Activated naive CD8-positive, alpha-beta T cell treated with anti-CD3 and anti-CD28 coated beads, Interleukin-2, amount 10 ng/mL, durations not matched to agents 7 days and 5 days (primary cell): ENCODE data around the gene TOM1. TPM values are rescaled to one million over a fixed set of nuclear protein-coding genes. Genes with fewer than 3 reads are reported as not detected.

Experiments
- ATAC-seq: fragments of 150-1000 bp; cut with Tn5 transposase; one replicate; pipeline ENCODE4 v1.10.0; 2021; ENCODE audit warnings: low read depth, moderate library complexity
- POLR2A ChIA-PET: fragments of 350-600 bp; sonication (Branson Sonifier 250); formaldehyde crosslinking; loops from one replicate; lab custom pipeline; 2021; ENCODE audit warnings: antibody characterized with exemption; lab: Charles Lee
- DNase-seq: peaks from one replicate; pipeline ENCODE4 v3.0.0; 2021
- H3K27ac Mint-ChIP-seq: one replicate; pipeline ENCODE4 v1.8.0; 2022; ENCODE audit warnings: mild to moderate bottlenecking, mixed read lengths
- H3K27me3 Mint-ChIP-seq: one replicate; pipeline ENCODE4 v1.8.0; 2022; ENCODE audit warnings: mild to moderate bottlenecking, moderate library complexity, mixed read lengths
- H3K36me3 Mint-ChIP-seq: one replicate; pipeline ENCODE4 v1.8.0; 2021; ENCODE audit warnings: mild to moderate bottlenecking, mixed read lengths
- H3K4me1 Mint-ChIP-seq: one replicate; pipeline ENCODE4 v1.8.0; 2021; ENCODE audit warnings: mixed read lengths
- H3K4me3 Mint-ChIP-seq: one replicate; pipeline ENCODE4 v1.8.0; 2022; ENCODE audit warnings: mild to moderate bottlenecking, moderate library complexity, mixed read lengths
- H3K9me3 Mint-ChIP-seq: one replicate; pipeline ENCODE4 v1.8.0; 2021; ENCODE audit warnings: mixed read lengths
- total RNA-seq, 2 experiments: library from RNA; stranded (reverse); gene quantifications; one replicate each; pipeline ENCODE4 v1.2.3, GENCODE V29; 2021

TOM1 gene
- total RNA-seq: 10 to 100 TPM; 36.7 to 39.5 TPM

DNA sequence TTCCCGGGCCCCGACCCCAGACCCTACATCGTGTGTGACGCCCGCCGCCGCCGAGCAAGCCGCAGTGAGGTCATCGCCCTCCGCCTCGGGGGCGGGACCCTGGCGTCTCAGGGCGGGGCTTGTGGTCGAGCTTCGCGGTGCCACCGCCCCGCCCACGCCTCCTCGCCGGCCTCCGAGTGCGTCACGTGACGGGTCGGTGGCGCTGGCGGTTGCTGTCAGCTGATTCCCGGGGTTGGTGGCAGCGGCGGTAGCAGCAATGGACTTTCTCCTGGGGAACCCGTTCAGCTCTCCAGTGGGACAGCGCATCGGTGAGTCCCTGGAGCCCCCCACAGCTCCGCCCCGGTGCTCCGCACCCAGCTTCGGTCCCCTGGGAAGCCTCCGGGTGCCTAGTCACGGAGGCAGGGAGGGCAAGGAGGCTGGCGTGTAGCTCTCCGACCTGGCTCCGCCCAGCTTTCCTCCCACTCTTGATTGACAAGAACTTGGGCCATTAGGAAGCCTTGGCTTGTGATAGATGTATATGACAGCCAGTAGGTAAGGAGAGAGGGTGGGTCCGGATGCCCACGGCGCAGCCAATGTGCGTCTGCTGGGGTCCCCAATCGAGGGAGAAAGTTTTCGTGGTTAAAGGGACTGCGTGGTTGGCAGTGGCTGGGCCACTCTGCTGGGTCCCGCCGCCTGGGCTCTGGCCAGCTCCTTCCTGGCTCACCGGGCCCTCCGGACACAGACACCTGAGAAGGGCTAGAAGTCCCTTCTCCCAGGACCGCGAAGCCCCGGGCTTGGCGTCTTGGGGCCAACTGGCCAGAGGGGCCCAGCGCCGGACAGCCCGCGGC is at the start of gene TOM1:
Gene TOM1 (plus strand): TSS at position 222 of the 827 bp plus-strand sequence. CDS start 35 bp downstream, at position 257.
- no peaks in the 10 kb centered on the region for H3K27me3 Mint-ChIP-seq
- no peaks in the 10 kb centered on the region for H3K9me3 Mint-ChIP-seq
- H3K36me3 Mint-ChIP-seq: peaks cover 7% of the 10 kb centered on the region
- ATAC-seq (peak; percentile 98), DNase-seq (peak; percentile 98)
- H3K4me3 Mint-ChIP-seq: peak within 1 kb of the TSS; percentile 95
- POLR2A ChIA-PET: interaction anchor here (0.5 to 1.3 kb wide), 17 partner anchors 9 to 1156 kb away, joined by 3 to 15 read pairs (median 3); partner anchors contain the start of genes APOL3 and HMGXB4
- H3K4me1 Mint-ChIP-seq: peaks cover 12% of the 10 kb centered on the region
- peak within 1 kb of the TSS; percentile 93 for H3K27ac Mint-ChIP-seq

DNA sequence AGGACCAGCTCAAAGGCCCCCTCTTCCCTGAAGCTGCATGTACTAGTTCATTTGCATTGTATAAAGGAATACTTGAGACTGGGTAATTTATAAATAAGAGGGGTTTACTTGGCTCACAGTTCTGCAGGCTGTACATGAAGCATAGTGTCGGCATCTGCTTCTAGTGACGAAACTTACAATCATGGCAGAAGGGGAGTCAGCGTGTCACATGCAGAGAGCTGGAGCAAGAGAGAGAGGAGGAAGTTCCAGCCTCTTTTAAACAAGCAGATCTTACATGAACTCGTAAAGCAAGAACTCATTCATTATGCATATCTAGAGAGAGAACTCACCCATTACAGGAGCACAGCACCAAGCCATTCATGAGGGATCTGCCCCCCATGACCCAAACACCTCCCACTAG is 49.5 kb upstream of the TOM1 start:
- H3K4me1 Mint-ChIP-seq: no peaks in the 10 kb centered on the region
- H3K4me3 Mint-ChIP-seq: no peak overlapping the region
- DNase-seq (no peak), ATAC-seq (no peak)
- H3K9me3 Mint-ChIP-seq: no peaks in the 10 kb centered on the region
- POLR2A ChIA-PET: no interaction called here
- no peaks in the 10 kb centered on the region for H3K27me3 Mint-ChIP-seq
- H3K36me3 Mint-ChIP-seq: no peaks in the 10 kb centered on the region
- no peak overlapping the region for H3K27ac Mint-ChIP-seq

DNA sequence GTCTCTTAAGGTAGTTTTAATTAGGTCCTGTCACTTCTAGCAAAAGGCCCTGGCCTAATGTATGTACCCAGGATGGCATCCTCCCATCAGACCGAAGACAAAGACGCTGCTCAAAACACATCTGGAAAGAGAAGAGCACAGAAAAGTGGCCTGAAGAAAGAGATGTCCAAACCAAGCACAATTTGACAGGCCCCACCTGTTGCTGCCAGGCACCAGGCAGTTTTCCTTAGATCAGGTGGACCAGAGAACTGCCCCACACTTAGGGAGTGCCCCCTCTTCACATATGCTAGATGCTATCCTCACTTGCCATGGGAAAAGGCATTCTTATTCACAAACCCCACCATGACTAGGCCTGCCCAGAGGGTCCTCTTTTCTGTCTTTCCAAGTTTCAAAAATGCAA is 45.7 kb upstream of the TOM1 start:
- H3K4me3 Mint-ChIP-seq: no peak overlapping the region
- DNase-seq (no peak), ATAC-seq (no peak)
- POLR2A ChIA-PET: no interaction called here
- no peaks in the 10 kb centered on the region for H3K9me3 Mint-ChIP-seq
- no peaks in the 10 kb centered on the region for H3K27me3 Mint-ChIP-seq
- H3K4me1 Mint-ChIP-seq: peaks cover 14% of the 10 kb centered on the region
- peaks cover 6% of the 10 kb centered on the region for H3K36me3 Mint-ChIP-seq
- H3K27ac Mint-ChIP-seq: no peak overlapping the region

DNA sequence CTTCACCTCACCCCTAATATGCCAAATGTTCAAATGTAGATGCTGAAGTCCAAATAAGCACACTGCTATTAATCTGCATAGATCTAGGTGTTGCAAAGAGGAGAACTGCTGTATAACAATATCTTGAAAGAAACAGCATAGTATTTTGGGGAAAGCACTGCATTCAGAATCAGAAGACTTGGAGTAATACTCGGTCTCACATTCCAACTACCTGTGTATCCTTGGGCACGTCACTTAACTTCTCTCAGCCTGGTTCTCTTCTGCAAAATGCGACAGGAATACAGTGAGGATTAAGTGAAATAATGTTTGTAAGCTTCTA is 42.7 kb upstream of the TOM1 start:
- H3K9me3 Mint-ChIP-seq: no peaks in the 10 kb centered on the region
- POLR2A ChIA-PET: interaction anchor here (0.5 to 1.7 kb wide), 5 partner anchors 11 to 85 kb away, joined by 3 to 15 read pairs (median 5); partner anchors contain the start of gene TOM1

DNA sequence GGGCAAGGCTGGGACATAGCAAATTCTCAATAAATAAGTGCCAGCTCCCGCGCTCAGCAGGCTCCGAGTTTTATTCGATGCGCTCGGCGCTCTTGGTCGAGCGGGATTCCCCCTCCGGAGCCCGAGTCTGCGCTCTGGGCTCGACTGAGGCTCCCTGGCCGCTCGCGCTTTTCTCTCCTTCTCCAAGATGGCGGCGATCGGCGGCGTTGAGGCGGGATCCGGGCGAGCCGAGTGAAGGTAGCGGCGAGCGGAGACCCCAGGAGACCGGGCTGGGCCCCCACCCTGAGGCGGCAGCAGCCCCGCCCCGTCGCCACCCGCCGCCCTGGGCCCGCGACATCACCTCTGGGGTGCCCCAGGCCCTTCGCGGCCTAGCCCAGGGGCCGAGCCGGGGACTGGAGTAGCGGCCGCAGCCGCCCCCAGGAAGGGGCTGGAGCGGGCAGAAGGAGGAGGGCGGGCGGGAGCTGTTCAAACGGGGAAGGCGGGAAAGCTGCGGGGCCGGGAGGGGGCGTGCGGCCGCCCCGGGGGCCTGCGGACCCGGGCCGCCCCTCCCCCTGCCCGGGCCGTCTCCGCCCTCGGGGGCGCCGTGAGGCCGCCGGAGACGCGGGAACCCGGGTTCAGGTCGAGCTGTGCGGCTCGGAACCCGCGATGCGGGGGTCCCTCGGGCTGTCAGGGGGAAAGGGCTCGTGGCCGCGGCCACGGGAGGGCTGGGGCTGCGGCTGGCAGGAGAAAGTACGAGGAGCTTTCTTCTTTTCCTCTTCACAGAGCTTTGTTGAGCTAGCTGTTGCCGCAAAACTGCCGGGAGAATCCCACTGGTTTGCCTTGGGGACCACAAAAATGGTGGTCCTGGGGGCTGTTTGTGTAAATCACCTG is 42.1 kb upstream of the TOM1 start, which contains the start of gene HMGXB4:
Gene HMGXB4 (plus strand): TSS at position 173 of the 870 bp plus-strand sequence. CDS start 4,898 bp downstream, outside the sequence.
- Mint-ChIP-seq H3K27me3 (no peaks in the 10 kb centered on the region), H3K9me3 (no peaks in the 10 kb centered on the region), H3K4me1 (peaks cover 22% of the 10 kb centered on the region), H3K36me3 (peaks cover 18% of the 10 kb centered on the region), H3K27ac (peak within 1 kb of the TSS; percentile 94), H3K4me3 (peak within 1 kb of the TSS; percentile 91)
- peak; percentile 86 for DNase-seq
- peak; percentile 93 for ATAC-seq
- POLR2A ChIA-PET: interaction anchor here (0.5 to 1.7 kb wide), 9 partner anchors 9 to 183 kb away, joined by 3 to 15 read pairs (median 5); partner anchors contain the start of gene TOM1

More for the DNA sequence above, 42.7 kb upstream of the TOM1 start:
- ATAC-seq: peak; percentile 7
- Mint-ChIP-seq H3K4me1 (peaks cover 22% of the 10 kb centered on the region), H3K27ac (peak overlapping the region; percentile 94), H3K27me3 (no peaks in the 10 kb centered on the region), H3K36me3 (peaks cover 17% of the 10 kb centered on the region), H3K4me3 (peak overlapping the region; percentile 89)
- DNase-seq: no peak

DNA sequence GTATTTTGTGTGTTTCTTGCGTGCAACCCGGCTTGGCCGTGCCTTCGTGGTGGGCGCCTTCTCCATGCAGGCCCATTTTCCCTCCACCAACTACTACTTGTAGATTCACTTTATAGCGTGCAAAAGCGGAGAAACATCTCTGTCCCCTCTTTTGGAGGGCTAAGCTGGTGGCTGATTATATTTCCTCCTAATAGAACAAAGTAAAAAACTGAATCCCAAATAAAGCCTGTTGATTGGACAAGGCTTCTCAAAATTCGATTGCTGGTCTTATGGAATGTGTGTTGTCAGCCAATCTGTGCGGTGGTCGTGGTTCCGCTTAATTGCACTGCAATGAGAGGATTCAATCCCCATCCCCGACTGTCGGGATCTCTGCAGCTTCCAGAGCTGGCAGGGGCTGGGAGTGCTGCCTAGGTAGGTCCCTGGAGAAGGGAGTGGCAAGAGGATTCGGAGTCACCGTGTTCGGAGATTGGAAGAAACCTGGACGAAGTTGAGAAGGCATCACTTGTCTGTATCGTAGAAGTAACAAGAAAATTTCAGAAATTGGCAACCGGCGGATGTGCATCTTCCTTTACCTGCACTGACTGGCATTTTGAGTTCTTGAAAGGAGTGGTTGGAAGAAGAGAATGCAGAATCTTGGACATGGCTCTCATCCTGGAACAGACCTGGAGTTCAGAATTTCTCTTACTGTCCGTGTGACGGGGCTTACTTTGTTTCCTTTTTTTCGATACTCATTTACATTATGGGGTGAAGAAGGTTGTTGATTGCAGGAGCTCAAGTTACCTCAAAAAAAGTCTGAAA is 41.3 kb upstream of the TOM1 start:
- POLR2A ChIA-PET: interaction anchor here (0.6 to 1.7 kb wide), 8 partner anchors 8 to 182 kb away, joined by 3 to 15 read pairs (median 5); partner anchors contain the start of gene TOM1
- Mint-ChIP-seq H3K36me3 (peaks cover 22% of the 10 kb centered on the region), H3K4me1 (peaks cover 22% of the 10 kb centered on the region), H3K27me3 (no peaks in the 10 kb centered on the region), H3K4me3 (peak overlapping the region; percentile 91), H3K9me3 (no peaks in the 10 kb centered on the region), H3K27ac (peak overlapping the region; percentile 89)
- ATAC-seq: no peak
- DNase-seq: no peak

DNA sequence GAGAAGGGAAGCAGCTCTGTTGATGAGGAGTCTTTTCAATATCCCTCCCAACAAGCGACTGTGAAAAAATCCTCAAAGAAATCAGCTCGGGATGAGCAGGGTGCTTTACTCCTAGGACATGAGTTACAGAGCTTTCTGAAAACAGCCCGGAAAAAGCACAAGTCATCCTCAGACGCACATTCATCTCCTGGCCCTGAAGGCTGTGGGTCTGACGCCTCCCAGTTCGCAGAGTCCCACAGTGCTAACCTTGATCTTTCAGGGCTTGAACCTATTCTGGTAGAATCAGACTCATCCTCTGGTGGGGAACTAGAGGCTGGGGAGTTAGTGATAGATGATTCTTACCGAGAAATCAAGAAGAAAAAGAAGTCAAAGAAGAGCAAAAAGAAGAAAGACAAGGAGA is 34.7 kb upstream of the TOM1 start:
- no peak overlapping the region for H3K4me3 Mint-ChIP-seq
- no peak for ATAC-seq
- no peaks in the 10 kb centered on the region for H3K9me3 Mint-ChIP-seq
- POLR2A ChIA-PET: interaction anchor here (0.7 to 1.1 kb wide), 2 partner anchors 34 to 111 kb away, joined by 3 to 4 read pairs; partner anchors contain the start of gene TOM1
- no peak overlapping the region for H3K27ac Mint-ChIP-seq
- no peaks in the 10 kb centered on the region for H3K27me3 Mint-ChIP-seq
- peaks cover 9% of the 10 kb centered on the region for H3K4me1 Mint-ChIP-seq
- H3K36me3 Mint-ChIP-seq: peaks cover 44% of the 10 kb centered on the region
- no peak for DNase-seq

DNA sequence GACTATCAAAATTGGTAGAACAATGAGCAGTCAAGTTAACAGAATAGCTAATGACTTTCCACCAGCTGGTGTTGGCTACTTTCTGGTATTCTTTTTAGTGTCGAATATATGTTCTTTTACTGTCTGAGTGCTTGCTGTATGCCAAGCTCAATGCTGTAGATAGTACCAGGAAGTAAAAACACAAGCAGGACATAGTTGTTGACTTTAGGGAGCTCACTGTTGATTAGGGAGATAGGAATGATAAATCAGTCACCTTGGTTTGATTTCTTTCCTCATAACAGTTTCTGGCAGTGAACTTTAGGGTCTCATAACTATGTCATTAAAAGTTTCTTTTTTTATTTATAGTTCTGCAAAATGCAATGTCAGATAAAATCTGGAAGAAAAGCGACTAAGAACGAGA is 33.4 kb upstream of the TOM1 start:
- Mint-ChIP-seq H3K27me3 (no peaks in the 10 kb centered on the region), H3K4me1 (peaks cover 6% of the 10 kb centered on the region), H3K9me3 (no peaks in the 10 kb centered on the region), H3K27ac (no peak overlapping the region), H3K4me3 (no peak overlapping the region), H3K36me3 (peaks cover 44% of the 10 kb centered on the region)
- no peak for ATAC-seq
- DNase-seq: no peak
- POLR2A ChIA-PET: interaction anchor here (0.9 kb wide), 2 partner anchors 8 to 571 kb away, joined by 3 to 4 read pairs; no protein-coding TSS in a partner anchor

DNA sequence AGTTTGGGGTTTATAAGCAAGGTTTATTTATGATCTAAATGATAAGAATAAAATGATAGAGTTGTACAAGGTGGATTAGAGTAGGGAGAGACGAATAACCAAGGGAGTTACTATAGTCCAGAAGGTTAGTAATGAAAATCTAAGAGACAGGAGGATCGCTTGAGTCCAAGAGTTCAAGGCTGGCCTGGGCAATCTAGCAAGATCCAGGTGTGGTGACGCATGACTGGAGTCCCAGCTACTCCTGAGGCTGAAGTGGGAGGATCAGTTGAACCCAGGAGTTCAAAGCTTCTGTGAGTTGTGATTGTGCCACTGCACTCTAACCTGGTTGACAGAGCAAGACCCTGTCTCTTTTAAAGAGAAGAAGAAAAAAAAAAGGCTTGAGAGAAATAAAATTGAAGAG is 30.1 kb upstream of the TOM1 start:
- Mint-ChIP-seq H3K36me3 (peaks cover 41% of the 10 kb centered on the region), H3K4me3 (no peak overlapping the region), H3K27ac (no peak overlapping the region), H3K4me1 (peaks cover 22% of the 10 kb centered on the region), H3K27me3 (no peaks in the 10 kb centered on the region), H3K9me3 (no peaks in the 10 kb centered on the region)
- DNase-seq (no peak), ATAC-seq (no peak)
- POLR2A ChIA-PET: no interaction called here

DNA sequence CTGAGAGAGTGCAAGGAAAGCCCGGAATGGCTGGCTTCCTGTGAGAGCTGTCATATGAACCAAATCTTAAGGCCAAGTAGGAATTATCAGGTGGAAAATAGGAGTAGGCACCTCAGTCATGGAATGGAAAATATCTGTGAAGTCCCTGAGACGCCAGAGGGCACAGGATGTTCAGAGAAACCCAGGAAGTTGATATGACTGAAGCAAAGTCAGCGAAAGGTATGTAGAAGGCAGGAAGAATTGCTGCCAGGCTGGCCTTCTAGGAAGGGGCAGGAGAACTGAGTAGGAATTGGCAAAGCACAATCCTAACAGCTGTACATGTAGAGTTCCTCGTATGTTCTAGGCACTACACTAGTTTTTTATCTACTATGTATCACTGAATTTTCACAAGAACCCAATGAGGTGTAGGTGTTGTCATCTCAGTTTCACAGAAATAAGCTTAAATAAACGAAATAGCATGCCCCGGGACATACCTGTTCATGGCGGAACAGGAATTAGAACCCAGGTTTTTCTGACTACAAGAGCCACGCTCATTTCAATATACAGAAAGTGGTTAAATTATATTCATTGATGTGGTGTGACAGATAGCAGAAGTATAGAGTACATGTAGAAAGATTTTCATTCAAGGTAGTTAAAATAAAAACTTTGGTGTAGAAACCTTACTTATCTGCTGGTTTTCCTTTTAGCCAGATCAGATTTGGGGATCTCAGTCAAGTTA is 25.4 kb upstream of the TOM1 start:
- ATAC-seq (no peak), DNase-seq (no peak)
- Mint-ChIP-seq H3K4me3 (no peak overlapping the region), H3K9me3 (no peaks in the 10 kb centered on the region), H3K27me3 (no peaks in the 10 kb centered on the region), H3K36me3 (peaks cover 32% of the 10 kb centered on the region), H3K27ac (peak overlapping the region; percentile 11), H3K4me1 (peaks cover 18% of the 10 kb centered on the region)
- POLR2A ChIA-PET: interaction anchor here (0.6 to 1.3 kb wide), 3 partner anchors 15 to 94 kb away, joined by 3 read pairs; partner anchors contain the start of gene TOM1

DNA sequence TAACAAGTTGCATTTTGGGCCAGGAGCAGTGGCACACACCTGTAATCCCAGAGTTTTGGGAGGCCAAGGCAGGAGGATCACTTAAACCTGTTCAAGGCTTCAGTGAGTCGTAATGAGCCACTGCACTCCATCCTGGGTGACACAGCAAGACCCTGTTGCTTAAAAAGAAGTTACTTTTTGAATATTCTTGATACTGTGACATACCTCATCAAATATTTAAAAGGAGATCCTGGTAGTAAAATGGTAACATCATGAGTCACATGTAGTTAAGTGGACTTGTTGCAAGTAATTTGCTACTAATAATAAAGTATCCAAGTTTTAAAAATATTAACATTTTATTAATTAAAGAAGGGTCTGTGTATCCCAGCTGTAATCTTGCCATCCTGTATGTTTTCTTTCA is 24.1 kb upstream of the TOM1 start:
- POLR2A ChIA-PET: no interaction called here
- no peak for ATAC-seq
- Mint-ChIP-seq H3K4me3 (no peak overlapping the region), H3K36me3 (peaks cover 30% of the 10 kb centered on the region), H3K9me3 (no peaks in the 10 kb centered on the region), H3K4me1 (peaks cover 21% of the 10 kb centered on the region), H3K27me3 (no peaks in the 10 kb centered on the region), H3K27ac (no peak overlapping the region)
- no peak for DNase-seq

DNA sequence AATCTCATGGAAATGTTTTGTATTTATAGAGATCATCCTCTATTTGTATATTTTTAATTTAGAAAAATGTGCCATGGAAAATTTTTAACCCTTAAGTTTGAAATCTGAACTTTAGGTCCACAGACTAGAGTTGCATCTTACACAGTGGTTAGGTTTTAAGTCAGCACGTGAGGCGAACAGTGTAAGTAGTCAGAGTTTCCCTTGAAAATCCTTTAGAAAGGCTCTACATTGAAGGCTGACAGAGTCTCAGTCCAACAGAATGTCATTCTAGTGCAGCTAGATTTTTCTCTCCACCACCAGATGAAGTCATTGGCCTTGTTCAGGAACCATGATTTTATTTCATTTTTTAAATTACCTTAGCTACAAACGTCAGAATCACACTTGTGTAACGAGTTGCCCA is 23.7 kb upstream of the TOM1 start:
- Mint-ChIP-seq H3K9me3 (no peaks in the 10 kb centered on the region), H3K36me3 (peaks cover 32% of the 10 kb centered on the region), H3K4me1 (peaks cover 22% of the 10 kb centered on the region), H3K4me3 (no peak overlapping the region), H3K27ac (no peak overlapping the region), H3K27me3 (no peaks in the 10 kb centered on the region)
- ATAC-seq (no peak), DNase-seq (no peak)
- POLR2A ChIA-PET: no interaction called here
